8988T (cell line): ENCODE results near the gene EEPD1.
A peak's percentile ranks its signal among the peaks of the same experiment; 100 is the strongest.
"Not testable (repeated sequence)": the region's sequence is repeated elsewhere in the genome, so short reads cannot be mapped to it uniquely, and the experiment has no call there.

Source experiments
- DNase-seq: peaks from one replicate; pipeline ENCODE4 v3.0.0; 2011

Gene EEPD1

GRCh38 chr7:36152756-36153570 is at the start of gene EEPD1:
Gene EEPD1, plus strand, starts transcription at chr7:36153254. Its CDS starts 1,071 bp downstream, at chr7:36154325.
- DNase-seq, result peak; percentile 47

GRCh38 chr7:36103837-36104561 is 49.1 kb upstream of the EEPD1 start:
- DNase-seq, result no peak

DNA sequence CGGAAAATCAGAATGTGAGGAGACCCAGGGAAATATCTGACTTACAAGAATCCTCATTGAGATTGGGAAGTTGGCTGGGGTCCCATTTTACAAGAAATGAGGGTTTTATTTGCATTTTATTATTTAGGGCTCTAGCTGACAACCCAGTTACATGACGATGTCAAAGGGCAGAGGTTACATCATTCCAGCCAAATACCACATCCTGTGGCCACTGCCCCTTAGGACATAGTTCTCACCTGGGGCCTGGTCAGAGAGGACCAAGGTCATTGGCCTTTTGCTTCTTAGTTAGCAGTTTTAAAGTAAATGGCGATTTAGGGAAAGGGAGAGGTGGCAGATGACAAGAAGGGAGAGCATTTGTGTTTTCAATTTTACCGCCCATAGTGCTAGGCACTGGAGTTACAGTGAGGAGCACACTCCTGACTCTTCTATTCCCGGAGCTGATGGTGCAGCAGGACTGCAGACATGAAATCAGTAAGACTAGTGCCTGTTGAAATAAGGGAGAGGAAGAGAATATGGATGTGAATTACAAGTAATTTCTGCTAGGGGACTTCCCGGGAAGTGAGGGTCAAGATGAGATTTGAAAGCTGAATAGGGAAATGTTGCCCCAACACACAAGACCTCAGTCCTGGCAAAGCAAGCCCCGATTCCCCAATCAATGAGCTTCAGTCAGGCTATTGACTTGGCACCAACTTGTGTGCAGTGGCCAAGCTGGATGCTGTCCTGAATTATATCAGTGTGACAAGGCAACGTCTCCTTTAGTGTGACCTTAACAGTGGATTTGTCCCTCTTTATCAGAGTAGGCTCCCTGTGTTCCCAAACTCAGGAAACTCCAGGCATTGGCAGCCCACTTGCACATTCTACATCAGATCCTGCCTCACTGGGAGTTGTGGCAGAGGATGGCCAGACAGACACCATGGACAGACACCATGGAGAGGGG is 45.8 kb upstream of the EEPD1 start:
- DNase-seq, result not testable (repeated sequence)

- no peak for DNase-seq
Measured at GRCh38 chr7:36107926-36108631, 45.0 kb upstream of the EEPD1 start.

DNA sequence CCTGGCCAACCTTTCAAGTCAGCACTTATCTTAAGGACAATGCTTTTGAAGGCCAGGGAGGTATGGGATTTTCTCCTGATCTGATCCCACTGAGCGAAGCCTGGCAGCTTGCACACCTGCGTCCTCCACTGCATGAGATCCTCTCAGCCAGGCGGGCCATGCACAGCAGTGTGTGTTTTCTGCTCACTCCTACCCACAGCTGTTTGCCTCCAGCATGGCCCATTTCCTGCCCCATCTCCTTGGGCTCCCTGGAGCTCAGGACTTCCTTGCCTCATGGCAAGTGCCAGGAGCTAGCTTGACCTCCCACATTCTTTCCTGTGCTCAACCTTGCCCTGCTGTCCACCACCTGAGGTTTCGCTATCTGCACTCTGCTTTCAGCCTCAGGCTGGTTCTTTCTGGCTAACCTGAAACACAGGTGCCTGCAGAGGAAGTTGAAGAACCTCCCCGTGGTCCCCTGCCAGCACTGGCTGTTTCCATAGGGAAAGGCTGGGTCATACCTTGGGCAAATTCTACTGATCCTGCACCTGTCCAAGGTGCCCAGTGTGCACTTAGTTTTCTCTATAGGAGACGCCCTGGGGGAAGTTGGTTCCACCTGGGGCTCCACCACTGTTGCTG is 43.9 kb upstream of the EEPD1 start:
- no peak for DNase-seq

DNA sequence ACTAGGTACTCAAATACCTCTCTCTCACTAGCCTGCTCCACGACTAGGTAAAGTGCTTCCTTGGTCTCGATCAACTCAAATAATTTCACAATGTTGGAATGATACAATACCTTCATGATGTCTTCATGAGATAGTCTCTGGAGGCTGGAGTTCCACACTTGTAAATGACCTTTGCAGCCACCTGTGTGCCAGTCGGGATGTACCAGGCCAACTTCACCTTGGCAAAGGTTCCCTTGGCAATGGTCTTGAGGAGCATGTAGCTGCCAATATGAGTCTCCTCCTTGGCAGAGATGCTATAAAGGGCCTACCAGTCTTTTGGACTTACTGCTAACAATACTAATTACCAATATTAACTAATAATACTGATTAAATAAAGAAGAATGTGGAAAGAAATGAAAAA is 42.5 kb upstream of the EEPD1 start:
- no peak for DNase-seq

DNA sequence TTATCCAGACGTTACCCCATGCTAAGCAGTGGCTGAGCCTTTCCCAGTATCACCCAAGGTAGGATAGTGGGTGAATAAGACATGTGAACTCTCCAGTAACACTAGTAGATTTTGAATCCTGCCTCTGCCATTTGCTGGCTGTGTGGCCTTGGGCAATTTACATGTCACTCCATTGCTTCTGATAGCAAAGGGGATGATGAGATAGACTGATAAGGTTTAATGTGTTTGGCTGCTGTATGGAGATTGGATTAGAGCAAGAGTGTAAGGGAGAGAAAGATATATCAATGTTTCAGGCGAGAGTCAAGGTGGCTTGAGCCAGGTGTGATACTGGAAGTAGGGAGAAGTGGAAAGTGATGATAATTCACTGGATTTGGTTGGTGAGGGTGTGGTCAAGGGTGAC is 40.1 kb upstream of the EEPD1 start:
- DNase-seq, result no peak

DNA sequence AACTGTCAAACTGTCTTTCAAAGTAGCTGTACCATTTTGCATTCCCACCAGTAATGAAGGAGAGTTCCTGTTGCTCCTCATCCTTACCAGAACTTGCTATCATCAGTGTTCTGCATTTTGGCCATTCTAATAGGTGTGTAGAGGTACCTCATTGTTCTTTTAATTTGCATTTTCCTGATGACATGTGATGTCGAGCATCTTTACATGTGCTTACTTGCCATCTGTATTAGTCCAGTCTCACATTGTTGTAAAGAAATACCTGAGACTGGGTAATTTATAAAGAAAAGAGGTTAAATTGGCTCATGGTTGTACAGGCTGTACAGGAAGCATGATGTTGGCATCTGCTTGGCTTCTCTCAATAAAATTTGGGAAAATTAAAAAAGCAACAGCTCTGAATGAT is 38.7 kb upstream of the EEPD1 start:
- no peak for DNase-seq

- no peak for DNase-seq
Measured at GRCh38 chr7:36115448-36116321, 37.4 kb upstream of the EEPD1 start.

- no peak for DNase-seq
Measured at GRCh38 chr7:36116347-36117202, 36.5 kb upstream of the EEPD1 start.

GRCh38 chr7:36117203-36117840 is 35.7 kb upstream of the EEPD1 start:
- no peak for DNase-seq

- DNase-seq, result no peak
Measured at GRCh38 chr7:36118344-36118743, 34.7 kb upstream of the EEPD1 start.

- DNase-seq, result no peak
Measured at GRCh38 chr7:36119005-36119706, 33.9 kb upstream of the EEPD1 start.

DNA sequence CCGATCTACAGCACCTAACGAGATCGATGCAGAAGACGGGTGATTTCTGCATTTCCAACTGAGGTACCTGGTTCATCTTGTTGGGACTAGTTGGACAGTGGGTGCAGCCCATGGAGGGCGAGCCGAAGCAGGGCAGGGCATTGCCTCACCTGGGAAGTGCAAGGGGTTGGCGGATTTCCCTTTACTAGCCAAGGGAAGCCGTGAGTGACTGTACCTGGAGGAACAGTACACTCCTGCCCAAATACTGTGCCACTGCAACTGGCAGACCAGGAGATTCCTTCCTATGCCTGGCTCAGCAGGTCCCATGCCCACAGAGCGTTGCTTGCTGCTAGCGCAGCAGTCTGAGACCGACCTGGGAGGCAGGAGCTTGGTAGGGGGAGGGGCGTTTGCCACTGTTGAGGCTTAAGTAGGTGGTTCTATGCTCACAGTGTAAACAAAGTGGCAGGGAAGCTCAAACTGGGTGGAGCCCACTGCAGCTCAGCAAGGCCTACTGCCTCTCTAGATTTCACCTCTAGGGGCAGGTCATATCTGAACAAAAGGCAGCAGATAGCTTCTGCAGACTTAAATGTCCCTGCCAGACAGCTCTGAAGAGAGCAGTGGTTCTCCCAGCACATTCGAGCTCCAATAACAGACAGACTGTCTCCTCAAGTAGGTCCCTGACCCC is 32.9 kb upstream of the EEPD1 start:
- not testable (repeated sequence) for DNase-seq

- not testable (repeated sequence) for DNase-seq
Measured at GRCh38 chr7:36125630-36126029, 27.4 kb upstream of the EEPD1 start.

- DNase-seq, result no peak
Measured at GRCh38 chr7:36127075-36127740, 25.8 kb upstream of the EEPD1 start.

DNA sequence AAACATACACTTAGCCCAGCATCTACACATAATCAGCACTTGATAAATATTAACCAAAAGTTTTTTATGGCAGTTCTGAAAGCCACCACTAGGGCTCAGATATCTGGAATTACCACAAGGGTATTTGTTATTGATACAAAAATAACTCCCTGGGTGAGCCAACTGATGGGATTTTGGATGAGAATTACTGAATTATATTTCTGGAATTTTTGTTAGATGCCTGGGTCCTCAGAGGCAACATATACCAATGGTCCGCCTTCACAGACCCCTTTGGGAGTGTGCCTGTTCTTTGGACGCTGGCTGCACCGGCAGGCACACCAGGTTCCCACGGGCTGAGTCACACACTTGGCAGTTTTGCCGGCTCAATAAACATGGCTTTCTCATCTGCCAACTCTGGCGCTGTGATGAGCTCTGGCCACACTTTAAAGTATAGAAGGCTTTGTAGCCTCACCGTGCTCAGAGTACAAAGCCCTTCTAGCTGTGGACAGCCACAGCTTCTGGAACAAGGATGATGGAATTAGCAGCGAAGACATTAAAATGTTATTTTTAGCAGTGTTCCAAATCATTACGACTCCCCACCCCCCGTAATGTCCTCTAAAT is 24.5 kb upstream of the EEPD1 start:
- DNase-seq, result no peak
